Measurements from ENCODE around the gene RNU6-1.

The RNU6-1 gene

DNA sequence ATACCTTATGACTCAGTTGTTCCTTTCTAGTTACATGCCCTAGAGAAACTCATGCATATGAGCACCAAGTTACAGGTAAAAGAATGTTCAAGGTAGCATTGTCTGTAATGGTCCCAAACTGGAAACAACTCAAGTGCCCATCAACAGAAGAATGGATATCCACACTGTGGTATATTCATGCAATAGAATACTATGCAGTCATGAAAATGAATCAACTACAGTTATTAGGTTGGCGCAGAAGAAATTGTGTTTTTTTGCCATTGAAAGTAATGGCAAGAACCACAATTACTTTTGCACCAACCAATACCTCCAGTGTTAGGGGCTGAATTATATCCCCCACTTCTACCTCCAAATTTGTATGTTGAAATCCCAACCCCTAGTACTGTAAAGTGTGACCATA, 9.7 kb upstream of the RNU6-1 start:
- TF ChIP-seq, protein P1, sequence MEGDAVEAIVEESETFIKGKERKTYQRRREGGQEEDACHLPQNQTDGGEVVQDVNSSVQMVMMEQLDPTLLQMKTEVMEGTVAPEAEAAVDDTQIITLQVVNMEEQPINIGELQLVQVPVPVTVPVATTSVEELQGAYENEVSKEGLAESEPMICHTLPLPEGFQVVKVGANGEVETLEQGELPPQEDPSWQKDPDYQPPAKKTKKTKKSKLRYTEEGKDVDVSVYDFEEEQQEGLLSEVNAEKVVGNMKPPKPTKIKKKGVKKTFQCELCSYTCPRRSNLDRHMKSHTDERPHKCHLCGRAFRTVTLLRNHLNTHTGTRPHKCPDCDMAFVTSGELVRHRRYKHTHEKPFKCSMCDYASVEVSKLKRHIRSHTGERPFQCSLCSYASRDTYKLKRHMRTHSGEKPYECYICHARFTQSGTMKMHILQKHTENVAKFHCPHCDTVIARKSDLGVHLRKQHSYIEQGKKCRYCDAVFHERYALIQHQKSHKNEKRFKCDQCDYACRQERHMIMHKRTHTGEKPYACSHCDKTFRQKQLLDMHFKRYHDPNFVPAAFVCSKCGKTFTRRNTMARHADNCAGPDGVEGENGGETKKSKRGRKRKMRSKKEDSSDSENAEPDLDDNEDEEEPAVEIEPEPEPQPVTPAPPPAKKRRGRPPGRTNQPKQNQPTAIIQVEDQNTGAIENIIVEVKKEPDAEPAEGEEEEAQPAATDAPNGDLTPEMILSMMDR (IDR thresholded peaks at IDR 0.05; ENCODE audit: unreplicated experiment in 3 of 3): no peak
- H3K27ac Mint-ChIP-seq: no peak overlapping the region
- H3K4me3 Mint-ChIP-seq: no peak overlapping the region
- H3K9me3 Mint-ChIP-seq: peaks cover 2% of the 10 kb centered on the region
- H3K27me3 Mint-ChIP-seq (ENCODE audit: low read depth): no peaks in the 10 kb centered on the region
- H3K4me1 Mint-ChIP-seq: peaks cover 17% of the 10 kb centered on the region
- H3K36me3 Mint-ChIP-seq (ENCODE audit: low read depth): no peaks in the 10 kb centered on the region

DNA sequence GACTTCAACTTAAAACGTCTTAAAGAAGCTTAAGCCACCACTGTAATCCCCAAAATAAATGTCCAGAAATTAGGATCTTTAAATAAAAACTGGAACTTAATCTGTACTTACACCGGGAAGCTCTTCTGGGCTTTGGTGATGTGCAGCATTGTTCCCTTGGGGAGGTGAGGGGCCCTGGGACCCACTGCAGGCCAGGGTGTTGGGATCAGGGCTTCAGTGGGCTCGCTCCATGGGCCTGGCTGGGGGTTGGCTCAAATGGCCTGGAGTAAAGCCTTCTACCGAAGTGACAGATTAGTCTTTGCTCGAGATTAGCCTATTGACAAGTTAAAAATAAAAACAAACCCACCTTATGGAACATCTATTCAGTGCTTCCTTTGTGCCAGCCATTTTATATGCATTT, 6.1 kb upstream of the RNU6-1 start:
- no peaks in the 10 kb centered on the region for H3K36me3 Mint-ChIP-seq (ENCODE audit: low read depth)
- TF ChIP-seq, protein P1 (IDR thresholded peaks at IDR 0.05; ENCODE audit: unreplicated experiment in 3 of 3): no peak
- peaks cover 2% of the 10 kb centered on the region for H3K9me3 Mint-ChIP-seq

DNA sequence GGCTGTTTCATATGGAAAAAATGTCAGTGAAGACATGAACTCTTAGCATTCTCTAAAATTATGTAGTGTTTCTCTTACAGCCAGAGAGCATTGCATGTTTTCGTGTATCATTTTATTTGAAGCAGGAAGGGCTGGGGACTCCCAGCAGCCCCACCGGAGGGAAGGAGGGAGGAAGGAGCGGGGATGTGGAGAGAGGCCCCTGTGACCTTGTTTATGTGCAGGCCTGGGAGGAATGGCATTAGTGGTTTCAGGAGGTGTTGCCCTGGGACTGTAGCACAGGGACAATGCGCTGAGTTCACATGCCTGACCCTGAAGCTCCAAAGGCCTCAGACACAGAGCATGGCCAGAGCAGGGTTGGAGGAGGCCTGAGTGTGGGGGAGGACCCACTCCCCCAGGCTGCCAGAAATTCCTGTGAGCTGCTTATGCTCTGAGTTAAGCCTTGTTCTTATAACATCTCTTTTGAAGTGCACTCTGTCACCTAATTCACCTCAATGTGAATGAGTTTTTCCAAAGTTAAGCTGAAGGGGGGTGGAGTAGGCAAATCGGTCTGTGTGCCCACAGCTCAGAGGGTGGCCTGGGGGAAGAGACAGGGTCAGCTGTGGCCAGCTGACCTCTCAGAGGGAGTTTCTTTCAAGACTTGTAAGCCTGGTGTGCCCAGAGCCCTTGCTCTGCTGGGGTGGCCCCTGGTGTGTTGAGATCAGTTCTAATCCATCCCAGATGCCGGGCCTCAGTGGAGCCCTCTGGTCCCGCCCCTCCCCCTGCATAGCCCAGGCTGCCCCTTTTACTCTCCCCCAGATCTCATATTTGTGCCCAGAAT, 3.9 kb upstream of the RNU6-1 start:
- H3K36me3 Mint-ChIP-seq (ENCODE audit: low read depth): no peaks in the 10 kb centered on the region
- H3K27ac Mint-ChIP-seq: peak overlapping the region; percentile 90 to 97 (median 94)
- TF ChIP-seq, protein P1 (IDR thresholded peaks at IDR 0.05; ENCODE audit: unreplicated experiment in 3 of 3): no peak
- H3K4me3 Mint-ChIP-seq: peak overlapping the region; percentile 12 to 44 (median 41)
- H3K9me3 Mint-ChIP-seq: peaks cover 2% of the 10 kb centered on the region
- peaks cover 9% of the 10 kb centered on the region for H3K27me3 Mint-ChIP-seq (ENCODE audit: low read depth)
- peaks cover 53% of the 10 kb centered on the region for H3K4me1 Mint-ChIP-seq

More for the DNA sequence above, 6.1 kb upstream of the RNU6-1 start:
- peak overlapping the region; percentile 31 to 63 (median 38) for H3K27ac Mint-ChIP-seq
- H3K4me1 Mint-ChIP-seq: peaks cover 45% of the 10 kb centered on the region
- no peak overlapping the region for H3K4me3 Mint-ChIP-seq
- no peaks in the 10 kb centered on the region for H3K27me3 Mint-ChIP-seq (ENCODE audit: low read depth)

DNA sequence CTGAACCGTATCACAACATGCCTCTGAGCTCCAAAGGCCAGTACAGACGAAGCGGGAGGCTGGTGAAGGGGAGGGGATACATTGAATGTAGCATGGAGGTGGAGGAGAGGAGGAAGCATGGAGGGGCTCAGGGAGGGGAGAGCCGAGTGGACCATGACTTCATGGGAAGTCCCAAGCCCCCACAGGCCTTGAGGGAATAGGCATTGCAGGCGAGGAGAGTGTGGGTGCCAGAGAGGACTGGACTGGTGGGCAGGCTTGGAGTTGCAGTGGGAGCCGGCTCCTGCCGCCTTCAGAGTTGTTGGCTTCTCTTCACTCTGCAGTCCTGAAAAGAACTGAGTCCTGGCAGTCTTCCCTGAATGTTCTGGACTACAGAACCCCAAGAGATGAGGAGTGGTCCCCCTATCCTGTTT, 3.3 kb upstream of the RNU6-1 start:
- Mint-ChIP-seq H3K9me3 (no peaks in the 10 kb centered on the region), H3K4me1 (peaks cover 57% of the 10 kb centered on the region), H3K27ac (peak overlapping the region; percentile 90 to 97 (median 94)), H3K4me3 (peak overlapping the region; percentile 2 to 41 (median 31)), H3K36me3 (ENCODE audit: low read depth) (no peaks in the 10 kb centered on the region), H3K27me3 (ENCODE audit: low read depth) (peaks cover 15% of the 10 kb centered on the region)
- TF ChIP-seq, protein P1 (IDR thresholded peaks at IDR 0.05; ENCODE audit: unreplicated experiment in 3 of 3): no peak

DNA sequence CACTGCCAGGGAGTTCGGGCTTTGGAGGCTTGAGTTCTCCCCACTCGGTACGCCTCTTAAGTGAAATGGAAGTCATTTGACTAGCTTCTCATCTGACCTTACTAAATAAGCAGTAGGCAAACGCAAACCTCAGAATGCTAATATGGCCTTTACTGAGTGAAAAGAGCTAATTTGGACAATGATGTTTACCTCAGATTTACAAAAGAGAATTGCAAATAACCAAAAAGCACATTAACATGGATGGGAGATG, 1.6 kb upstream of the RNU6-1 start:
- TF ChIP-seq, protein P1 (IDR thresholded peaks at IDR 0.05; ENCODE audit: unreplicated experiment in 3 of 3): no peak
- peak overlapping the region; percentile 95 to 97 (median 95) for H3K27ac Mint-ChIP-seq
- H3K9me3 Mint-ChIP-seq: no peaks in the 10 kb centered on the region
- peak overlapping the region; percentile 91 to 97 (median 92) for H3K4me3 Mint-ChIP-seq
- peaks cover 58% of the 10 kb centered on the region for H3K4me1 Mint-ChIP-seq
- peaks cover 29% of the 10 kb centered on the region for H3K27me3 Mint-ChIP-seq (ENCODE audit: low read depth)
- H3K36me3 Mint-ChIP-seq (ENCODE audit: low read depth): no peaks in the 10 kb centered on the region
